ENCODE results near the gene SLC29A1. TPM values are rescaled to one million over a fixed set of nuclear protein-coding genes. Genes with fewer than 3 reads are reported as not detected.
A peak's percentile ranks its signal among the peaks of the same experiment; 100 is the strongest.

The SLC29A1 gene
- total RNA-seq, 1 experiment from 2014 or later, result 7.0 TPM

- ChIA-PET CTCF (interaction anchor here (0.8 to 2.0 kb wide), 4 partner anchors 10 to 125 kb away, joined by 3 to 9 read pairs (median 4); partner anchors contain the start of gene AARS2), POLR2A (interaction anchor here (1.6 kb wide), 1 partner anchor 18 kb away, joined by 4 read pairs; no protein-coding TSS in a partner anchor)
- BruUV-seq (replicated peaks), result no TSS peak
- Mint-ChIP-seq H3K4me3 (ENCODE audit: unreplicated experiment) (no peak overlapping the region), H3K36me3 (ENCODE audit: insufficient read depth, unreplicated experiment) (no peaks in the 10 kb centered on the region), H3K27ac (ENCODE audit: low read depth, unreplicated experiment) (no peak overlapping the region), H3K27me3 (ENCODE audit: insufficient read depth, unreplicated experiment) (peaks cover 44% of the 10 kb centered on the region), H3K9me3 (ENCODE audit: unreplicated experiment) (no peaks in the 10 kb centered on the region), H3K4me1 (ENCODE audit: insufficient read depth, unreplicated experiment) (no peaks in the 10 kb centered on the region)
- intact Hi-C loops (cut with micrococcal nuclease), result no loop called here
- no peak for DNase-seq (ENCODE audit: unreplicated experiment)
- TF ChIP-seq, protein P1, sequence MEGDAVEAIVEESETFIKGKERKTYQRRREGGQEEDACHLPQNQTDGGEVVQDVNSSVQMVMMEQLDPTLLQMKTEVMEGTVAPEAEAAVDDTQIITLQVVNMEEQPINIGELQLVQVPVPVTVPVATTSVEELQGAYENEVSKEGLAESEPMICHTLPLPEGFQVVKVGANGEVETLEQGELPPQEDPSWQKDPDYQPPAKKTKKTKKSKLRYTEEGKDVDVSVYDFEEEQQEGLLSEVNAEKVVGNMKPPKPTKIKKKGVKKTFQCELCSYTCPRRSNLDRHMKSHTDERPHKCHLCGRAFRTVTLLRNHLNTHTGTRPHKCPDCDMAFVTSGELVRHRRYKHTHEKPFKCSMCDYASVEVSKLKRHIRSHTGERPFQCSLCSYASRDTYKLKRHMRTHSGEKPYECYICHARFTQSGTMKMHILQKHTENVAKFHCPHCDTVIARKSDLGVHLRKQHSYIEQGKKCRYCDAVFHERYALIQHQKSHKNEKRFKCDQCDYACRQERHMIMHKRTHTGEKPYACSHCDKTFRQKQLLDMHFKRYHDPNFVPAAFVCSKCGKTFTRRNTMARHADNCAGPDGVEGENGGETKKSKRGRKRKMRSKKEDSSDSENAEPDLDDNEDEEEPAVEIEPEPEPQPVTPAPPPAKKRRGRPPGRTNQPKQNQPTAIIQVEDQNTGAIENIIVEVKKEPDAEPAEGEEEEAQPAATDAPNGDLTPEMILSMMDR (IDR thresholded peaks at IDR 0.05; ENCODE audit: unreplicated experiment), result no peak
Measured at GRCh38 chr6:44277763-44278162, 54.4 kb downstream of the SLC29A1 start.

GRCh38 chr6:44278315-44278714, 54.9 kb downstream of the SLC29A1 start:
- H3K4me3 Mint-ChIP-seq (ENCODE audit: unreplicated experiment), result no peak overlapping the region
- BruUV-seq (replicated peaks), result no TSS peak
- H3K27ac Mint-ChIP-seq (ENCODE audit: low read depth, unreplicated experiment), result no peak overlapping the region
- no peak for DNase-seq (ENCODE audit: unreplicated experiment)
- TF ChIP-seq, protein P1 (IDR thresholded peaks at IDR 0.05; ENCODE audit: unreplicated experiment), result no peak
- H3K4me1 Mint-ChIP-seq (ENCODE audit: insufficient read depth, unreplicated experiment), result no peaks in the 10 kb centered on the region
- H3K36me3 Mint-ChIP-seq (ENCODE audit: insufficient read depth, unreplicated experiment), result no peaks in the 10 kb centered on the region
- ChIA-PET POLR2A (interaction anchor here (1.6 kb wide), 1 partner anchor 17 kb away, joined by 4 read pairs; no protein-coding TSS in a partner anchor), CTCF (interaction anchor here (0.6 to 2.0 kb wide), 4 partner anchors 10 to 507 kb away, joined by 3 to 9 read pairs (median 4); no protein-coding TSS in a partner anchor)
- intact Hi-C loops (cut with micrococcal nuclease), result no loop called here
- H3K9me3 Mint-ChIP-seq (ENCODE audit: unreplicated experiment), result no peaks in the 10 kb centered on the region
- H3K27me3 Mint-ChIP-seq (ENCODE audit: insufficient read depth, unreplicated experiment), result peaks cover 44% of the 10 kb centered on the region

GRCh38 chr6:44278774-44279697, 55.6 kb downstream of the SLC29A1 start:
- TF ChIP-seq, protein P1 (IDR thresholded peaks at IDR 0.05; ENCODE audit: unreplicated experiment), result no peak
- no peak overlapping the region for H3K4me3 Mint-ChIP-seq (ENCODE audit: unreplicated experiment)
- no peaks in the 10 kb centered on the region for H3K4me1 Mint-ChIP-seq (ENCODE audit: insufficient read depth, unreplicated experiment)
- peaks cover 48% of the 10 kb centered on the region for H3K27me3 Mint-ChIP-seq (ENCODE audit: insufficient read depth, unreplicated experiment)
- intact Hi-C loops (cut with micrococcal nuclease), result no loop called here
- BruUV-seq (replicated peaks), result no TSS peak
- H3K27ac Mint-ChIP-seq (ENCODE audit: low read depth, unreplicated experiment), result no peak overlapping the region
- CTCF ChIA-PET, result interaction anchor here (0.6 to 2.0 kb wide), 3 partner anchors 11 to 508 kb away, joined by 3 to 9 read pairs (median 4); no protein-coding TSS in a partner anchor
- POLR2A ChIA-PET, result interaction anchor here (1.6 kb wide), 1 partner anchor 17 kb away, joined by 4 read pairs; no protein-coding TSS in a partner anchor
- DNase-seq (ENCODE audit: unreplicated experiment), result peak; percentile 27
- H3K9me3 Mint-ChIP-seq (ENCODE audit: unreplicated experiment), result no peaks in the 10 kb centered on the region
- no peaks in the 10 kb centered on the region for H3K36me3 Mint-ChIP-seq (ENCODE audit: insufficient read depth, unreplicated experiment)

Other genes starting within 250 kb of the SLC29A1 start
- gene MRPL14, start 96.1 kb upstream of the SLC29A1 start, total RNA-seq (2022), result 47.6 and 66.8 TPM in 2 replicates
- gene TMEM63B, start 96.0 kb upstream of the SLC29A1 start, total RNA-seq (2022), result 22.3 and 22.6 TPM in 2 replicates
- gene CAPN11, start 64.8 kb upstream of the SLC29A1 start, total RNA-seq (2022), result not detected in 2 replicates
- gene MYMX, start 6.7 kb upstream of the SLC29A1 start, total RNA-seq (2022), result not detected in 2 replicates
- 546 and 577 TPM in 2 replicates for gene HSP90AB1, start 23.5 kb downstream of the SLC29A1 start, total RNA-seq (2022)
- gene SLC35B2, start 33.9 kb downstream of the SLC29A1 start, total RNA-seq (2022), result 27.1 and 31.3 TPM in 2 replicates
- 6.0 and 8.8 TPM in 2 replicates for gene NFKBIE, start 42.0 kb downstream of the SLC29A1 start, total RNA-seq (2022)
- not detected in 2 replicates for gene TMEM151B, start 46.9 kb downstream of the SLC29A1 start, total RNA-seq (2022)
- 15.5 and 23.2 TPM in 2 replicates for gene AARS2, start 89.8 kb downstream of the SLC29A1 start, total RNA-seq (2022)
- not detected in 2 replicates for gene SPATS1, start 119.1 kb downstream of the SLC29A1 start, total RNA-seq (2022)
- gene CDC5L, start 164.1 kb downstream of the SLC29A1 start, total RNA-seq (2022), result 23.1 and 26.4 TPM in 2 replicates